Muscle layer of duodenum (tissue), 2 donors: ENCODE data around the gene EHD4.

ENCODE experiments used
- H3K27ac ChIP-seq: one replicate; pipeline ENCODE4 v1.7.0; 2013; ENCODE audit warnings: mild to moderate bottlenecking, low read length
- H3K27me3 ChIP-seq: one replicate; pipeline ENCODE4 v1.7.0; 2013; ENCODE audit warnings: low read depth, mild to moderate bottlenecking, control low read depth, low read length
- H3K36me3 ChIP-seq, 2 donors: one replicate each; pipeline ENCODE4 v1.7.0; 2013; ENCODE audit warnings: low read length in 2 of 2, control low read depth in 1 of 2, mild to moderate bottlenecking in 1 of 2; ENCODE audit not compliant: insufficient read depth in 2 of 2, control insufficient read depth in 1 of 2
- H3K4me1 ChIP-seq, 2 donors: one replicate each; pipeline ENCODE4 v1.7.0; 2013; ENCODE audit warnings: low read length in 2 of 2, mild to moderate bottlenecking in 2 of 2, control low read depth in 1 of 2, moderate library complexity in 1 of 2; ENCODE audit not compliant: insufficient read depth in 2 of 2, control insufficient read depth in 1 of 2
- H3K4me3 ChIP-seq, 2 donors: one replicate each; pipeline ENCODE4 v1.7.0; 2013; ENCODE audit warnings: low read length in 2 of 2, low read depth in 1 of 2, mild to moderate bottlenecking in 1 of 2
- H3K9me3 ChIP-seq, 2 donors: one replicate each; pipeline ENCODE4 v1.7.0; 2013; ENCODE audit warnings: low read length in 2 of 2, control low read depth in 1 of 2, mild to moderate bottlenecking in 1 of 2; ENCODE audit not compliant: control insufficient read depth in 1 of 2
- donor health status: healthy.

EHD4 gene

DNA sequence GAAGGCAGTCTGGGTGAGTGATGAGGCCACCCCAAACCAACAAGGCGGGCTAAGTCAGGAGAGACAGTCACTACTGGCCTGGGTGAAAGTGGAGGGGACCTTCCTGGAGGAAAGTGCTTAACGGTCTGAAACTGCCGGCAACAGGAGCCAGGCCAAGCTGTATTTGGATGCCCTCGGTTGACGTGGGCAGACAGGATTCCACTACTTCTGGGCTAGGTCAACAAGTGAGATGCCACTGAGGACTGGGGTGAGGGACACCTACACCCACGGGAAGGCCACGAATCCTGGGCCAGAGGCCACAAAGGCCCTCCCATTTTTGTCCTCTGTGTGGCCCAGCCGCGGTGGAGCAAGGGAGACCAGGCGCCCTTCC lies 90.8 kb downstream of the EHD4 start:
- no peaks in the 10 kb centered on the region for H3K9me3 ChIP-seq
- H3K4me1 ChIP-seq: peaks cover 0 to 7% of the 10 kb centered on the region in 2 donors
- no peaks in the 10 kb centered on the region for H3K27me3 ChIP-seq
- H3K4me3 ChIP-seq: no peak overlapping the region
- no peaks in the 10 kb centered on the region for H3K36me3 ChIP-seq
- no peak overlapping the region for H3K27ac ChIP-seq

DNA sequence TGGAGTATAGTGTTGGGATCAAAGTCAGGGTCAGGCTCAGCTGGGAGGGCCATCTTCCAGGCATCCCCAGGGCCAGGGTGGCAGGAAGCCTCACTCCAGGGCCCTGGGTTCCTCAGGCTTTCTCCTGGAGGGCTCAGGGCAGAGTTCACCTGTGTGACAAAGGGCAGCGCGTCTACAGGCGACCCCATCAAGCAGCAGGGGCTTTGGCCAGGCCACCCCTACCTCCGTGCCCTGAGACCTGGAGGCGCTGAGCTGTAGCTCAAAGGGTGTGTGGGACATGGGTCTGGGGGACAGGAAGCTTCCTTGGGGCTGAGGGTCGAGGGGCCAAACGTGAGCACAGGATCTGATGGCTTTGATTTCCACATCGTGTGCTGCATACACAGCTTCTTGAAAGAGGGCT lies 91.3 kb downstream of the EHD4 start:
- Histone ChIP-seq H3K4me3 (no peak overlapping the region), H3K27ac (no peak overlapping the region), H3K27me3 (no peaks in the 10 kb centered on the region), H3K9me3 (no peaks in the 10 kb centered on the region), H3K36me3 (no peaks in the 10 kb centered on the region), H3K4me1 (peaks cover 0 to 7% of the 10 kb centered on the region in 2 donors)

DNA sequence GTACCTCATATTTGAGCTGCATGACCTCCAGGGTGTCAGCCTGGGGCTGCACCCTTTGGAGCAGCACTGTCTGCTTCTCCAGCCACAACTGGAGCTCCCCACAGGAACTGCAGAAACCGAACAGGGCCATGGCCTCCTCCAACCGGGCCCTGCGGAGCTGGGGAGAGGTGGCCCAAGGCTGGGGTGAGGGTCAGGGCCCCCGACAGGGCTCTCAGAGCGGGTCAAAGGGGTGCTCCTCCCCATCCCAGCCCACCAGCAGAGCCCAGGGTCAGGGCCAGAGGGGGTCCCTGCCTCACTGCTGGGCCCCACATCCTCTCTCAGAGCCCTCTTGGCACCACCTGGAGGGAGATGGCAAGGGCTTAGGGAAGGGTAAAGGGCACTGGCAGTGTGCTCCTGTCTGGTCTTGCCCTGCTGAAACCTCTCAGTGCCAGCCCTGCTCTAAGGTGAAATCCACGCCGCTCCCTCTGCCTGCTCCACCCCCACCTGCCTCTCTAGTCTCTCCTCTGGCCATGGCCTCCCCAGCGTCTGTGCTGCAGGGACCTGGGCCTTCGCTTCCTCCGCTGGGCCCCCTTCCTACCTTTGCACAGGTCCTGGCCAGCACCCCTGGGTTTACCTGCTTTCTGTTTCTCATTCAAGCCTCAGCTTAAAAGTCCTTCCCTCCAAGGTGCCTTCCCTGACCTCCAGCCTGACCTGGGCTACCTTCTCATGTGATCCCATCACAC lies 92.0 kb downstream of the EHD4 start:
- no peaks in the 10 kb centered on the region for H3K36me3 ChIP-seq
- peaks cover 0 to 7% of the 10 kb centered on the region in 2 donors for H3K4me1 ChIP-seq
- no peaks in the 10 kb centered on the region for H3K9me3 ChIP-seq
- H3K27ac ChIP-seq: no peak overlapping the region
- H3K27me3 ChIP-seq: no peaks in the 10 kb centered on the region
- H3K4me3 ChIP-seq: no peak overlapping the region

DNA sequence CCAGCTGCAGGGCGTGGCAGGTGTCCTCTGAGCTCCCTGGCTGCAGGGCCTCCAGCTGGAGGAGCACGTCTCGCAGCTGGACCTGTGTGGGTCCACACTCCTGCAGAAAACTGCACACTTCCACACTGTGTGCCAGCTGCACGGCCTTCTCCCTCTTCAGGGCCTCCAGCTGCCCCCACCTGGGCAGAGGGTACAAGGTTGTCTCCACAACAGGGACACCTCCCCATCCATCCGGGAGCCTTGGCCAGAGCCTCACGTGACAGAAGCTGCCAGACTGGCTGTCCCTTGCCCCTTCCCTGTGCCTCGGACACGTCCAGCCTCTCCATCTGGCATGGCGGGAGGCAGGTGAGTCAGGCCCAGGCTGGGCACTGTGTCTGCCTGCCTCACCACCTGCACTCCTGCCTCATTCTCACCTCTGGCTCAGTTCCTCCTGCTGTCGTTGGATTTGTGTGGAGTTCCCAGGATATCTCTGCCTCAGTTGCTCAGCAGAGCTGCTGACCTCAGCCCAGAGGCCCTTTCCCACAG lies 93.0 kb downstream of the EHD4 start:
- Histone ChIP-seq H3K4me3 (no peak overlapping the region), H3K27ac (no peak overlapping the region), H3K36me3 (no peaks in the 10 kb centered on the region), H3K27me3 (no peaks in the 10 kb centered on the region), H3K4me1 (peaks cover 0 to 7% of the 10 kb centered on the region in 2 donors), H3K9me3 (no peaks in the 10 kb centered on the region)

DNA sequence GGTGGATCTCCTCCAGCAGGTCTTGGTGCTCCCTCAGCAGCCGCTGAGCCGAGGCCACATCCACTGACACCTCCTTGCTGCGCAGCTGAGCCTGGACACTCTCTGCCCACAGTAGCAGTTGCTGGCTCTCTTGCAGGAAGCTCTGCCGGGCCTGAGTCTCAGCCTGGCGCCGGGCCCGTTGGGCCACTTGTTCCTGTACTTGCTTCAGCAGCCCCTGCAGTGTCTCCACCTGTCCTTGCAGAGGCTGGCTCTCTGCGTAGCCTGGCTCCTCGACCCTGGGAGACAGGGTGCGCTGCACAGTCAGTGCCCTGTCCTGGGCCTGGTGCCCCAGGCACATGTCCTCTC lies 94.0 kb downstream of the EHD4 start:
- H3K27ac ChIP-seq: no peak overlapping the region
- H3K9me3 ChIP-seq: no peaks in the 10 kb centered on the region
- peaks cover 0 to 7% of the 10 kb centered on the region in 2 donors for H3K4me1 ChIP-seq
- no peak overlapping the region for H3K4me3 ChIP-seq
- H3K27me3 ChIP-seq: no peaks in the 10 kb centered on the region
- H3K36me3 ChIP-seq: no peaks in the 10 kb centered on the region

DNA sequence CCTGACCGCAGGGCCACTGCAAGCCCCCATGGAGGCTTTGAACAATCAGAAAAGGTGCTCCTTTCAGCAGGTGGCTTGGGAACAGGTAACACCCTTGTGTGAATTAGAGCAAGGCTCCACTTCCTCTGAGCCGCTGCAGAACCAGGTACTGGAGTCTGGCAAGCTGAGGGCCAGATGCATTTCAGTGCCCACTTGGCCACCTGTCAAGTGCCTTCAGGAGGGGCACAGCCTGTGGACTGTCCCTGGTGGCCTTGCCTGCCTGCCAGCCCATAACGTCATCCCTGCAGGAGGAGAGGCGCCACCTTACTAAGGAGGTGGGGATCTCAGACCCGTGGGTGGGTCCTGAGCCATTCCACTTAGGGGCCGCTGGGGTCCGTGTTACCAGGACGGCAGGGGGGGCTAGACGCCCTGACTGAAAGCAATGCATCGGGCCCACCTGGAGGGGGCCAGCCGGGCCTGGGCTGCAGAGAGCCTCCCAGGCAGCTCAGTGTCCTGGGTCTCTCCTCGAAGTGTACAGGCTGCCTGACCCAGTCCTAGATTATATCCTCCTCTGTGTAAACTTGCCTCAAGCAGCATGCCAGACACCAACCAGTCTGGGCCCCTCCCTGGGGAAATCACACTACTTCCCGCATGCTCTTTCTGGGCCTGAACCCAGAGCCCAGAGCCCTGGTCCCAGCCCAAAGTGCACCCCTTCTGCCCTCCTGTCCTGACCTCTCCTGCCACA lies 94.6 kb downstream of the EHD4 start:
- Histone ChIP-seq H3K4me3 (no peak overlapping the region), H3K27me3 (no peaks in the 10 kb centered on the region), H3K27ac (no peak overlapping the region), H3K9me3 (no peaks in the 10 kb centered on the region), H3K36me3 (no peaks in the 10 kb centered on the region), H3K4me1 (peaks cover 0 to 7% of the 10 kb centered on the region in 2 donors)

DNA sequence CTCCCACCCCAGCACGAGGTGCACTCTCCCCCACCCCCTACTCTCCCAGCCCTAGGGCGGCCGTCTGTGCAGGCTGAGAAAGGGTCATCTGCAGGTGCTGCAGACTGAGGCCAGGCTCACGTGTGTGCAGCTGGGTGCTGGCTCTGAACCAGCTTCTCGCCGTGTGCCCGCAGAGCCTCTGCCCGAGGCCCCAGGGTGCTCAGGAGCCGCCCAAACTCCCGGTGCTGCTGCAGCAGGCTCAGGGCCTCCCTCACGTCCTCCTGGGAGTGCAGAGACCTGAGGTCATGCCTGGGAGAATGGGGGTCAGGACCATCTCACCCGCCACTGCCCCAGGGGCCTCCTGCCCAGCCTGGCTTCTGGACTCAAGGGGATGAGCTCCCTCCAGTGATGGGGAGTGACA lies 95.7 kb downstream of the EHD4 start:
- H3K9me3 ChIP-seq: no peaks in the 10 kb centered on the region
- H3K27ac ChIP-seq: no peak overlapping the region
- H3K27me3 ChIP-seq: no peaks in the 10 kb centered on the region
- no peak overlapping the region for H3K4me3 ChIP-seq
- no peaks in the 10 kb centered on the region for H3K36me3 ChIP-seq
- H3K4me1 ChIP-seq: no peaks in the 10 kb centered on the region

DNA sequence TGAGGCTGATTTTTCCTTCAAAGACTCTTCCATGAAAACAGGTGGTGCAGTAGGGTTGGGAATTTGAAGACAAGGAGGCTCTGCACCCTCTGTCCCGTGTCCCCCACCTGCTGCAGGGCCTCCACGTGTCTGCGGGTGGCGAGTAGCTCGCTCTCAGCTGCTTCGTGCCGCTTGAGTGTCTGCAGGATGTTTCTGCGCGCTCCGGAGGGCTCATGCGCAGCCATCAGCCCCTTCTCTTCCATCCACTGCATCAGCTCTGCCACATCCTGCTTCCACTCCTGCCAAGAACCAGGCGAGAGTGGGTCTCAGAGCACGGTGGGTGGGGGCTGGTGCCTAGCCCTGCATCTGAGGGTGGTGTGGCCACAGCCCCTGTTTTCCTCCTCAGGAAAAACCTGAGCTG lies 96.3 kb downstream of the EHD4 start:
- Histone ChIP-seq H3K4me3 (no peak overlapping the region), H3K36me3 (no peaks in the 10 kb centered on the region), H3K27me3 (no peaks in the 10 kb centered on the region), H3K4me1 (no peaks in the 10 kb centered on the region), H3K9me3 (no peaks in the 10 kb centered on the region), H3K27ac (no peak overlapping the region)

DNA sequence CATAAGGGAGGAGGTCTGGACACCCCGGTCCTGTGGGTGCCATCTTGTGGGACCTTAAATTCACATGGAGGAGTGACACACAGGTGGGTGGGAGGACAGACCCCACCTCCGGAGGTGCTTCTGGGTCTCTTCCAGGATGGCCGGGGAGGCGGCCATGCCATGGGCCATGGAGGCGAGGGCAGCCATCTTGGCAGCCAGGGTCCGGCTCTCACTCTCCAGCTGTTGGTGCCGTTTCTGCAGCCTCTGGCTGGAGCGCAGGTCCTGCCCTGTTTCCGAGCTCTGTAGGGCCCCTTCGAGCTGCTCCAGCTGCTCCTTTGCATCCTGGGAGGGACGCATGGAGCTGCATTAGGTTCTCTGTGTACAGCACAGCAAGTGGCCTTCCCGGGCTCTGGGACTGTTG lies 97.6 kb downstream of the EHD4 start:
- Histone ChIP-seq H3K27me3 (no peaks in the 10 kb centered on the region), H3K9me3 (no peaks in the 10 kb centered on the region), H3K4me1 (no peaks in the 10 kb centered on the region), H3K27ac (no peak overlapping the region), H3K4me3 (no peak overlapping the region), H3K36me3 (no peaks in the 10 kb centered on the region)

DNA sequence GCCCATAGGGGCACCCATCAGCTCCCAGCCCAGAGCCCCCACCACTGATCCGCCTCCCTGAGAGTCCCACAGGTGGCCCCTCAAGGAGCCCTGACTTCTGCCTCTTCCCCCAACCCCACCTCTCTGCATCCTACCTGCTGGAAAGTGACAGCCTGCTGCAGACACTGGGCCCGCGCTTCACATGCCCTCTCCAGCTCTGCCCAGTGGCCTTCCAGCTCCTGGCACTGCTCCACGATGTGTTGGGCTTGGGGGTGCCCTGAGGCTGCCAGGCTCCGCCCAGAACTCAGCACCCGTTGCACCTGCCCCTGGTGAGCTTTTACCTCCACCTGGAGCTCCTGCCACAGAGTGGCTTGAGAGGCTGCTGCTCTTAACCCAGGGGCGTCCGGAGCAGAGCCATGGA lies 98.6 kb downstream of the EHD4 start:
- Histone ChIP-seq H3K36me3 (no peaks in the 10 kb centered on the region), H3K27me3 (no peaks in the 10 kb centered on the region), H3K27ac (no peak overlapping the region), H3K9me3 (no peaks in the 10 kb centered on the region), H3K4me3 (no peak overlapping the region), H3K4me1 (no peaks in the 10 kb centered on the region)

DNA sequence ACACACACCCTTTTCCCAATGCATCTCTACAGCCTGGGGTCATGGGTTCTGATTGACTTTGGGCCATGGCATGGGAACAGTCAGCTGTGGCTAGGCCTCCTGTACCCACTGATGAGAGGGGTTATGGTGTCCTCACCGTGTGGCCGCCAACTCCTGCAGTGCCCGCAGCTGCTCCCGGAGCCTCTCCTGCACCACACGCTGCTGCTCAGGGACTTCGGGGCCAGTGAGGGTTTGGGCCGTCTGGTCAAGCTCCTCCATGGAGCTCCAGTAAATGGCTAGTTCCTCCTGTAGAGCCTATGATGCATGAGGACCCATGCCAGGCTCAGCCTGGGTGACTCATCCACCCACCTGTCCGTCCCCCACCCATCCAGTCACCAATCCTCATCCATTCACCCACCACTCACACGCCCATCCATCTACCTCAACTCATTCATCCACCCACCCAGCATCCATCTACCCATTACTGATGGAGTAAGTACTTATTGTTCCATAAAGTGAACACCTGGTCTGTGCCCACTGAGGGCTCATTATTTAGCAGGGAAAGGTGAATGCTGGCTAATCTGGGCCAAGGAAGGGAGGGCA lies 100.1 kb downstream of the EHD4 start:
- Histone ChIP-seq H3K4me3 (no peak overlapping the region), H3K4me1 (no peaks in the 10 kb centered on the region), H3K27me3 (no peaks in the 10 kb centered on the region)

More for the DNA sequence above, 100.1 kb downstream of the EHD4 start:
- H3K9me3 ChIP-seq: no peaks in the 10 kb centered on the region
- H3K27ac ChIP-seq: no peak overlapping the region
- no peaks in the 10 kb centered on the region for H3K36me3 ChIP-seq
